GM21576 (cell line): ENCODE data around the gene PTPN3.
"Not testable (repeated sequence)": the region's sequence is repeated elsewhere in the genome, so short reads cannot be mapped to it uniquely, and the experiment has no call there.

ENCODE experiments used
- ATAC-seq: cut with Tn5 transposase; IDR thresholded peaks from one replicate; pipeline ENCODE4 v1.9.1; 2021; ENCODE audit warnings: mild to moderate bottlenecking, moderate library complexity; ENCODE audit not compliant: unreplicated experiment

Gene PTPN3

GRCh38 chr9:109401990-109402318 is 96.2 kb downstream of the PTPN3 start:
- ATAC-seq = no peak

GRCh38 chr9:109401169-109401989 is 96.7 kb downstream of the PTPN3 start:
- peak; percentile 34 for ATAC-seq

- peak; percentile 72 for ATAC-seq
Observed at GRCh38 chr9:109399258-109399767, 98.8 kb downstream of the PTPN3 start.

GRCh38 chr9:109391176-109391575 is 106.9 kb downstream of the PTPN3 start:
- no peak for ATAC-seq

- no peak for ATAC-seq
Observed at GRCh38 chr9:109387856-109388255, 110.3 kb downstream of the PTPN3 start.

GRCh38 chr9:109387206-109387605 is 110.9 kb downstream of the PTPN3 start:
- no peak for ATAC-seq

- no peak for ATAC-seq
Observed at GRCh38 chr9:109385499-109385898, 112.6 kb downstream of the PTPN3 start.

- no peak for ATAC-seq
Observed at GRCh38 chr9:109383947-109384346, 114.2 kb downstream of the PTPN3 start.

- ATAC-seq = no peak
Observed at GRCh38 chr9:109383356-109383755, 114.8 kb downstream of the PTPN3 start.

GRCh38 chr9:109382585-109382984 is 115.5 kb downstream of the PTPN3 start:
- no peak for ATAC-seq

GRCh38 chr9:109382182-109382581 is 115.9 kb downstream of the PTPN3 start:
- ATAC-seq = no peak

GRCh38 chr9:109381011-109381729 is 116.9 kb downstream of the PTPN3 start:
- peak; percentile 58 for ATAC-seq

- ATAC-seq = no peak
Observed at GRCh38 chr9:109379513-109379912, 118.6 kb downstream of the PTPN3 start.

GRCh38 chr9:109378316-109378715 is 119.8 kb downstream of the PTPN3 start:
- ATAC-seq = no peak

GRCh38 chr9:109372246-109372645 is 125.9 kb downstream of the PTPN3 start:
- ATAC-seq = no peak

GRCh38 chr9:109371374-109371773 is 126.7 kb downstream of the PTPN3 start:
- ATAC-seq = no peak

GRCh38 chr9:109369285-109369684 is 128.8 kb downstream of the PTPN3 start:
- peak; percentile 94 for ATAC-seq

- no peak for ATAC-seq
Observed at GRCh38 chr9:109360771-109361170, 137.3 kb downstream of the PTPN3 start.

GRCh38 chr9:109358968-109359603 is 139.0 kb downstream of the PTPN3 start:
- ATAC-seq = not testable (repeated sequence)

GRCh38 chr9:109355564-109356297 is 142.4 kb downstream of the PTPN3 start:
- no peak for ATAC-seq

GRCh38 chr9:109354190-109354589 is 143.9 kb downstream of the PTPN3 start:
- ATAC-seq = no peak
